Activated naive CD8-positive, alpha-beta T cell treated with anti-CD3 and anti-CD28 coated beads for 36 hours (primary cell): ENCODE measurements around the gene LMAN2. TPM values are rescaled to one million over a fixed set of nuclear protein-coding genes. Genes with fewer than 3 reads are reported as not detected.
"Not testable (repeated sequence)": the region's sequence is repeated elsewhere in the genome, so short reads cannot be mapped to it uniquely, and the experiment has no call there.

Experiments
- DNase-seq: peaks from one replicate; pipeline ENCODE4 v3.0.0; 2021
- H3K27ac Mint-ChIP-seq: one replicate; pipeline ENCODE4 v1.8.0; 2022; ENCODE audit warnings: mild to moderate bottlenecking, moderate library complexity, mixed read lengths
- H3K27me3 Mint-ChIP-seq: one replicate; pipeline ENCODE4 v1.8.0; 2022; ENCODE audit warnings: mild to moderate bottlenecking, mixed read lengths
- H3K36me3 Mint-ChIP-seq: one replicate; pipeline ENCODE4 v1.8.0; 2021; ENCODE audit warnings: mild to moderate bottlenecking, mixed read lengths
- H3K4me1 Mint-ChIP-seq: one replicate; pipeline ENCODE4 v1.8.0; 2021; ENCODE audit warnings: mixed read lengths
- H3K4me3 Mint-ChIP-seq: one replicate; pipeline ENCODE4 v1.8.0; 2022; ENCODE audit warnings: mild to moderate bottlenecking, moderate library complexity, mixed read lengths
- H3K9me3 Mint-ChIP-seq: one replicate; pipeline ENCODE4 v1.8.0; 2022; ENCODE audit warnings: mixed read lengths
- total RNA-seq, 2 experiments: library from RNA; stranded (reverse); gene quantifications; one replicate each; pipeline ENCODE4 v1.2.3, GENCODE V29; 2021

Gene LMAN2
- total RNA-seq, 2 experiments from 2014 or later: 91.5 to 92.1 TPM

DNA sequence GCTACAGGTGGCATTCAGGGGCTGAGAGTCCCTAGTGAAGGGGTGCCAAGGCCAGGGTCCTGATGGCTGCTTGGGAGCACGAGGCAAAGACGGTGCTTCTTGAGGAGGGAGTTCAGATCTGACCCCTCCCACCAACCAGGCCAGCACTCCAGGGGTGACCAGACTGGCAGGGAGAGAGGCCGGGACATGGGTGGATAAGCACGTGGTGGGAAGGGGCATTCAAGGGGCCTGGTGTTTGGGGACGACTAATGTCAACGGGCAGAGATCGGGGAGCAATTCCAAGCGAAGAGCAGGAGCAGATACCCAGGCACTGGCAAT lies 10.8 kb upstream of the LMAN2 start:
- peaks cover 74% of the 10 kb centered on the region for H3K4me1 Mint-ChIP-seq
- no peak for DNase-seq
- no peaks in the 10 kb centered on the region for H3K27me3 Mint-ChIP-seq
- peak overlapping the region; percentile 69 for H3K4me3 Mint-ChIP-seq
- no peaks in the 10 kb centered on the region for H3K9me3 Mint-ChIP-seq
- H3K36me3 Mint-ChIP-seq: peaks cover 6% of the 10 kb centered on the region
- peak overlapping the region; percentile 83 for H3K27ac Mint-ChIP-seq

- Mint-ChIP-seq H3K27me3 (no peaks in the 10 kb centered on the region), H3K36me3 (peaks cover 6% of the 10 kb centered on the region), H3K9me3 (no peaks in the 10 kb centered on the region), H3K4me3 (peak overlapping the region; percentile 69), H3K27ac (peak overlapping the region; percentile 83), H3K4me1 (peaks cover 78% of the 10 kb centered on the region)
- peak; percentile 40 for DNase-seq
Observed at GRCh38 chr5:177361418-177362291, 10.2 kb upstream of the LMAN2 start.

DNA sequence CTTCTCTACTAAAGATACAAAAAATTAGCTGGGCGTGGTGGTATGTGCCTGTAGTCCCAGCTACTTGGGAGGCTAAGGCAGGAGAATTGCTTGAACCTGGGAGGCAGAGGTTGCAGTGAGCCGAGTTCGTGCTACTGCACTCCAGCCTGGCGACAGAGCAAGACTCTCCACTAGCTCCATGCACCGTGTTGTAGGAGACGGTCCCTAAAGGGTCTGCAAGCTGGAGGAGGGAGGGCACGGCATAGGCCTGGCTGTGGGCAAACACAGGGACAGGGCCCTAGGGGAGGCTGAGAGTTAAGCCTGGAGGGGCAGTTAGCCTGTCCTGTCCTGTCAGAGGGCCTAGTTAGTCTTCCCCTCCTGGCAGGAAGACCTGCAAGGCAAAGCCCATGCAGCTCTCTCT lies 9.3 kb upstream of the LMAN2 start:
- H3K9me3 Mint-ChIP-seq, H3K36me3 Mint-ChIP-seq, H3K4me3 Mint-ChIP-seq, DNase-seq, H3K27me3 Mint-ChIP-seq: not testable (repeated sequence)
- Mint-ChIP-seq H3K4me1 (peaks cover 83% of the 10 kb centered on the region), H3K27ac (peak overlapping the region; percentile 29)

DNA sequence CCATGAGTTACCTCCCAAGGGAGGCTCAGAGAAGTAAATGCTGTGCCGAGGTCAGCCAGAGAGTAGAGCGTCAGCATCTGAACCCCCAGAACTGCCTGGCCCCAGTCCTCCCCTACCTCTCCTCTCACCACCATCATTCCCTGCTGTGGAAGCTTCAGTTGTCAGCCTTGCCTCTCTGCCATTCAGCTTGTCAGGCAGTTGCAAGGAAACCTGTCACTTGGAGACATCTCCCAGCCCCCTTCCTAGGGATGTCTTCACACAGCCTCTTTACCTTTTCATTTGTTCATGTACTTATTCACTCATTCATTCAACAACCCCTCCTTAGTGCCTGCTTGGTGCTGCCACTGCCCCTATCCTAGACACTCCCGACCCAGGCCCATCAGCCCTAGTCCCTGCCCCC lies 8.4 kb upstream of the LMAN2 start:
- no peaks in the 10 kb centered on the region for H3K27me3 Mint-ChIP-seq
- peaks cover 82% of the 10 kb centered on the region for H3K4me1 Mint-ChIP-seq
- no peak for DNase-seq
- peak overlapping the region; percentile 92 for H3K4me3 Mint-ChIP-seq
- H3K9me3 Mint-ChIP-seq: peaks cover 6% of the 10 kb centered on the region
- H3K36me3 Mint-ChIP-seq: peaks cover 14% of the 10 kb centered on the region
- H3K27ac Mint-ChIP-seq: peak overlapping the region; percentile 86

DNA sequence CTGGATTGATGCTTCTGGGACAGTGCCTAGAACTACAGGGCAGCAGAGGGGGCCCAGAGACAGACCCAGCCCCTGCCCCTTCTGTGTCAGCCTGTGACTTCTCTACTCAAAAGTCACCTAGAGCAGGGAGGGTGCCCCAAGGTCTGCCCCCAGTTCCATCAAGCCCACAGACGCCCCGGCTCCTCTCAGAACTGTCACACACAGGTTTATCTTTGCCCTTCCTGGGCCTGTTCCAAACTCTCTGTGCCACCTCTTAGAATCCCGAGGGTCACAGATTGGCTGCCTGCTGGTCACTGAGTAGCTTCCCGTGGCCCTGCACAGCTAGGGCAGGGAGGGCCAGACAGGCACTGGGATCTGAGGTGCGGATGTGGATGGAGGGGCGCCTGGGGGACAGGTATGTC lies 8.0 kb upstream of the LMAN2 start:
- H3K36me3 Mint-ChIP-seq: peaks cover 14% of the 10 kb centered on the region
- no peak for DNase-seq
- H3K4me1 Mint-ChIP-seq: peaks cover 79% of the 10 kb centered on the region
- H3K9me3 Mint-ChIP-seq: peaks cover 10% of the 10 kb centered on the region
- no peaks in the 10 kb centered on the region for H3K27me3 Mint-ChIP-seq
- H3K27ac Mint-ChIP-seq: peak overlapping the region; percentile 86
- H3K4me3 Mint-ChIP-seq: peak overlapping the region; percentile 92

- Mint-ChIP-seq H3K4me3 (peak overlapping the region; percentile 92), H3K27me3 (no peaks in the 10 kb centered on the region), H3K27ac (peak overlapping the region; percentile 86), H3K9me3 (peaks cover 10% of the 10 kb centered on the region), H3K4me1 (peaks cover 72% of the 10 kb centered on the region), H3K36me3 (peaks cover 14% of the 10 kb centered on the region)
- DNase-seq: no peak
Observed at GRCh38 chr5:177358370-177358819, 6.9 kb upstream of the LMAN2 start.

- Mint-ChIP-seq H3K4me3 (peak within 1 kb of the TSS; percentile 92), H3K9me3 (peaks cover 10% of the 10 kb centered on the region), H3K27ac (peak within 1 kb of the TSS; percentile 87), H3K27me3 (no peaks in the 10 kb centered on the region), H3K4me1 (peaks cover 66% of the 10 kb centered on the region), H3K36me3 (peaks cover 14% of the 10 kb centered on the region)
- DNase-seq: peak; percentile 67
Observed at GRCh38 chr5:177357459-177358351, 6.2 kb upstream of the LMAN2 start, which contains the start of gene RGS14. RGS14 (plus strand) TSS chr5:177357924; CDS start chr5:177358025, 101 bp downstream.

DNA sequence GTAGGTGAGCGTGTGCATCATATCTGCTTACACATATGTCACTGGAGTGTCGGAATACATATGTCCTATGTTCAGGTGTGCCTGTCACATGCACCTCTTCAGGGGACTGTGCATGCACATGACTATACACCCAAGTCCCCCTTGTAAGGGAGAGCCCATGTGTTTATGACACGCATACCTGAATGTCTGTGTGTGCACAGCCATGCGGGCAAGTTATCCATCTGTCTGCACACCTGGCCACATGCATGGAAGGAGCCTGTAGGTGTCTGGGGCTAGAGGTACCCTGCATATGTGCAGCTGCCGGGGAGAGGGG lies 5.6 kb upstream of the LMAN2 start:
- Mint-ChIP-seq H3K4me1 (peaks cover 62% of the 10 kb centered on the region), H3K27me3 (no peaks in the 10 kb centered on the region), H3K27ac (peak overlapping the region; percentile 87), H3K4me3 (peak overlapping the region; percentile 92), H3K9me3 (peaks cover 10% of the 10 kb centered on the region), H3K36me3 (peaks cover 14% of the 10 kb centered on the region)
- no peak for DNase-seq

DNA sequence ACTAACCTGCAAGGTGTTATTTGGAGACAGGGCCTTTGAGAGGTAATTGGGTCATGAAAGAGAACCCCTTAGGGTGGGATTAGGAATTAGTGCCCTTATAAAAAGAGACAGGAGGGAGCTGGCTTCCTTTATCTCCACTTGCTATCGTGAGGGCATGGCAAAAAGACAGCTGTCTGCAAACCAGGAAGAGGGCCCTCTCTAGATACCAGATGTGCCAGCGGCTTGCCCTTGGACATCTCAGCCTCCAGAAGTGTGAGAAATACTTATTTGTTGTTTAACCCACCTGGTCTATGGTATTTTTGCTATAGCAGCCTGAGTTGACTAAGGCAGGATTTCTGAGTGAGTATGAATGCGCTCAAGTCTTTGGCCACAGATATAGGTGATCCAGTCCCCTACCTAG lies 5.3 kb upstream of the LMAN2 start:
- peaks cover 61% of the 10 kb centered on the region for H3K4me1 Mint-ChIP-seq
- peak overlapping the region; percentile 87 for H3K27ac Mint-ChIP-seq
- no peak for DNase-seq
- H3K27me3 Mint-ChIP-seq: no peaks in the 10 kb centered on the region
- H3K36me3 Mint-ChIP-seq: peaks cover 13% of the 10 kb centered on the region
- peaks cover 10% of the 10 kb centered on the region for H3K9me3 Mint-ChIP-seq
- H3K4me3 Mint-ChIP-seq: peak overlapping the region; percentile 92

DNA sequence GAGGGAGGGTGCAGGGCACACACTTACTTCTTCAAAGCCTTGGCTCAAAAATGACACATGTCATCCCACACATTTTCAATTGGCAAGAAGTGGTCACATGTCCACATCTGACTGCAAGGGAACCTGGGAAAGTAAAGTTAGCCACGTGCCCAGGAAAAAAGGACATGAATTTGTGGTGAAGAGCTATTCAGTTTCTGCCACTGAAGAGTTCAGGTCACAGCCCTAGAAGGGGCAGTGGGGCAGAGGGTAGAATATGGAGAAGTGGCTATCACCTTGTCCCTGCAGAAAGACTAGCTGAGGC lies 4.3 kb upstream of the LMAN2 start:
- Mint-ChIP-seq H3K4me1 (peaks cover 54% of the 10 kb centered on the region), H3K27ac (no peak overlapping the region), H3K27me3 (no peaks in the 10 kb centered on the region), H3K36me3 (peaks cover 12% of the 10 kb centered on the region), H3K9me3 (peaks cover 10% of the 10 kb centered on the region), H3K4me3 (no peak overlapping the region)
- DNase-seq: no peak

GRCh38 chr5:177355162-177355867 lies 3.8 kb upstream of the LMAN2 start:
- Mint-ChIP-seq H3K4me3 (no peak overlapping the region), H3K27me3 (no peaks in the 10 kb centered on the region), H3K9me3 (peaks cover 10% of the 10 kb centered on the region), H3K36me3 (peaks cover 12% of the 10 kb centered on the region), H3K27ac (no peak overlapping the region), H3K4me1 (peaks cover 56% of the 10 kb centered on the region)
- no peak for DNase-seq

DNA sequence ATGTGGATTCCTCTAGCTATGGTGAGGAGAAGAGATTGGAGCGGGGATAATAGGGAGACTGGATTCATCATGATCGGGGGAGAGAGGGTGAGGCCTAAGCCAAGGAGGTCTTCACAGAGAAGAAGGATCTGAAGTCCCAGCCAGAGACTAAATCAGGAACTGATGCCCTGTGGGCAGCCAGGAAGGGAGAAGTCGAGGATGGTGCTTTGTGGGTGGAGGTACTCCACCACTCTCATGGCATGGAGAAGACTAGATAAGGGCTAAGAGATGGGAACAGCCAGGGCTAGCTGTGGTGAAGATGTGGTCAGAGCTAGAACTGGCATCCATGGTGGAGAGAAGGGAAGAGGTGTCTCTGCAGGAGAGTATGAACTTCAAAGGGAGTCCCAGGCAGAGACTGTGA lies 3.2 kb upstream of the LMAN2 start:
- no peaks in the 10 kb centered on the region for H3K27me3 Mint-ChIP-seq
- peaks cover 12% of the 10 kb centered on the region for H3K36me3 Mint-ChIP-seq
- peaks cover 10% of the 10 kb centered on the region for H3K9me3 Mint-ChIP-seq
- no peak overlapping the region for H3K27ac Mint-ChIP-seq
- no peak for DNase-seq
- peaks cover 55% of the 10 kb centered on the region for H3K4me1 Mint-ChIP-seq
- H3K4me3 Mint-ChIP-seq: no peak overlapping the region

DNA sequence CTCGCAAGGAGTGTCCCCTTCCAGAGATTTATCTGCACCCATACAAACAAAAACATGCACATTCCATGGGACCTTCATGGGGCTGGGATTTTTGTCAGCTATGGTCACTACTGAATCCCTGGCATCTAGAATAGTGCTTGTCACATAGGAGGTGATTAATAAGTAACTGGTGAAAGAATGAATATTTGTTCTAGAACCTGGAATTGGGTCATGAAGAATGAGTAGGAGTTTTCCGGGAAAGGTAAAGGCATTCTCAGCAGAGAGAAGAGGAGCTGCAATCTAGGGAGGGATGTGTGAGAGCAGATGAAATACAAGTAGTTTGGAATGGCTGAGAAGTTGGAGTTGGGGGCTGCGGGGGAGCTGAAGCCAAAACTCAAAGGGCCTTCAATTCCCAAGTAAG lies 2.8 kb upstream of the LMAN2 start:
- Mint-ChIP-seq H3K4me1 (peaks cover 53% of the 10 kb centered on the region), H3K4me3 (no peak overlapping the region), H3K27me3 (no peaks in the 10 kb centered on the region), H3K9me3 (peaks cover 10% of the 10 kb centered on the region), H3K27ac (no peak overlapping the region), H3K36me3 (peaks cover 14% of the 10 kb centered on the region)
- no peak for DNase-seq

- Mint-ChIP-seq H3K36me3 (peaks cover 14% of the 10 kb centered on the region), H3K9me3 (peaks cover 10% of the 10 kb centered on the region), H3K4me1 (peaks cover 47% of the 10 kb centered on the region), H3K4me3 (no peak overlapping the region), H3K27me3 (no peaks in the 10 kb centered on the region), H3K27ac (no peak overlapping the region)
- no peak for DNase-seq
Observed at GRCh38 chr5:177353093-177353492, 1.6 kb upstream of the LMAN2 start.

DNA sequence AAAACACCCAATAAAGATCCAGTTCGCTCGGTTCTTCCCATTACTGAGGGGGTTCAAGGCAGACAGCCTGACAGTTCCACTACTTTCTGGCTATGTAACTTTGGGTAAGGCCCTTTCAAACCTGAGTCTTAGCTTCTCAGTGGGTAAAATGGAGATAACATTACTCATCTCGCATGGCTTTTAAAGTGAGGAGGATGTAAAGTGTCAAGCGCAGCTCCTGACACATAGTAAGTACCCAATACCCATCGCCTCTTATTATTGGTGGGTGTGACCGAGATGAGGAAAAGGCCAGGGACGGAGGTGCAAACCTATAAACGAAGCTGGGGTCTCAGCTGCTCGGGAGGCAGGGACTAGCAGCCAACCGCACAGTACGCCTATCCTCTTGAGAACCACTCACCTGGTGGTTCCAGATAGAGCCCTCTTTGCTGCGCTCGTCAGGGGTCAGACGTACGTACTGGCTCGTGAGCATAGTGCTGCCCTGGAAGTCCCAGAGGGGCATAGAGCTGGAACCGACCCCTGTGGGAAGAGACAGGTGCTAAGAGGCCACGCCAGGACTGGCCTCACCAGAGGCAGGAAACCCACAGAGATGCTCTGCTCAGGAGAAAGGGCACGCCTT lies 584 bp downstream of the LMAN2 start:
- Mint-ChIP-seq H3K4me3 (peak overlapping the region; percentile 97), H3K27me3 (no peaks in the 10 kb centered on the region), H3K9me3 (peaks cover 10% of the 10 kb centered on the region), H3K4me1 (peaks cover 41% of the 10 kb centered on the region), H3K27ac (peak overlapping the region; percentile 100), H3K36me3 (peaks cover 13% of the 10 kb centered on the region)
- DNase-seq: no peak
